Liver (tissue), 3 donors: Measurements from ENCODE around the gene MUC2.

Experiments
- ATF3 ChIP-seq: IDR thresholded peaks from 2 replicates; pipeline ENCODE4 v1.6.1; 2016; ENCODE audit warnings: antibody characterized with exemption
- CTCF ChIP-seq: fragments of 150-350 bp; IDR thresholded peaks from 2 replicates; pipeline ENCODE4 v1.5.1; 2017; ENCODE audit warnings: improper control_type of control experiment, low read depth, low read length; ENCODE audit not compliant: missing input control
- EGR1 ChIP-seq, 2 donors: IDR thresholded peaks; 2 replicates each; pipeline ENCODE4 v1.6.1; 2016 to 2018; ENCODE audit warnings: antibody characterized with exemption in 2 of 2, low read depth in 2 of 2
- GABPA ChIP-seq, 2 donors: IDR thresholded peaks in 1 of 2; conservative IDR thresholded peaks in 1 of 2; 2 replicates each; pipeline ENCODE4 v1.6.1; 2016; ENCODE audit warnings: antibody characterized with exemption in 2 of 2, mild to moderate bottlenecking in 1 of 2, moderate library complexity in 1 of 2
- HNF4G ChIP-seq: IDR thresholded peaks from 2 replicates; pipeline ENCODE4 v1.6.1; 2016; ENCODE audit warnings: antibody characterized with exemption
- JUND ChIP-seq, 2 donors: IDR thresholded peaks; 2 replicates each; pipeline ENCODE4 v1.6.1; 2016; ENCODE audit warnings: antibody characterized with exemption in 2 of 2
- MAX ChIP-seq: IDR thresholded peaks from 2 replicates; pipeline ENCODE4 v1.6.1; 2016; ENCODE audit warnings: antibody characterized with exemption
- NR2F2 ChIP-seq: IDR thresholded peaks from 2 replicates; pipeline ENCODE4 v1.6.1; 2016; ENCODE audit warnings: antibody characterized with exemption
- RAD21 ChIP-seq, 2 donors: IDR thresholded peaks; 2 replicates each; pipeline ENCODE4 v1.6.1; 2016; ENCODE audit warnings: antibody characterized with exemption in 2 of 2, mild to moderate bottlenecking in 2 of 2
- RXRA ChIP-seq, 2 donors: IDR thresholded peaks; 2 replicates each; pipeline ENCODE4 v1.6.1; 2017 to 2018; ENCODE audit warnings: antibody characterized with exemption in 2 of 2, mild to moderate bottlenecking in 1 of 2
- SP1 ChIP-seq: IDR thresholded peaks from 2 replicates; pipeline ENCODE4 v1.6.1; 2018; ENCODE audit warnings: antibody characterized with exemption, mild to moderate bottlenecking
- TAF1 ChIP-seq: conservative IDR thresholded peaks from 2 replicates; pipeline ENCODE4 v1.6.1; 2016; ENCODE audit warnings: antibody characterized with exemption, mild to moderate bottlenecking
- donor health status: healthy.
- donor health status: healthy.

GRCh38 chr11:1123970-1124369 lies 49.3 kb downstream of the MUC2 start:
- TF ChIP-seq CTCF (no peak), ATF3 (no peak), MAX (no peak), TAF1 (no peak), JUND (IDR thresholded peaks at IDR 0.05) (no peak), RXRA (IDR thresholded peaks at IDR 0.05) (no peak), GABPA (IDR thresholded peaks at IDR 0.05 in 1 of 2, conservative IDR thresholded peaks at IDR 0.05 in 1 of 2) (no peak), NR2F2 (no peak), RAD21 (IDR thresholded peaks at IDR 0.05) (no peak), EGR1 (IDR thresholded peaks at IDR 0.05; ENCODE audit: low read depth in 2 of 2) (no peak), HNF4G (no peak), SP1 (no peak)
